A673 (cell line): Measurements from ENCODE around the gene ARHGAP15. TPM values are rescaled to one million over a fixed set of nuclear protein-coding genes. Genes with fewer than 3 reads are reported as not detected.

Experiments
- BruUV-seq: library from RNA; stranded (reverse); fragments of 400-500 nt; replicated peaks from 2 replicates; lab custom pipeline; 2021; lab: Mats Ljungman, UMichigan
- CTCF ChIA-PET: fragments of 300-600 bp; sonication (Branson Sonifier 250); formaldehyde crosslinking; loops from one replicate; lab custom pipeline; 2022; ENCODE audit warnings: antibody characterized with exemption; lab: Charles Lee
- POLR2A ChIA-PET: fragments of 300-600 bp; sonication (Branson Sonifier 250); formaldehyde crosslinking; loops from one replicate; lab custom pipeline; 2022; ENCODE audit warnings: antibody characterized with exemption; ENCODE audit not compliant: low non-redundant PET; lab: Charles Lee
- DNase-seq: peaks from one replicate; pipeline ENCODE4 v3.0.0-alpha.2; 2015; ENCODE audit warnings: low spot score
- H3K27ac ChIP-seq: fragments of 200-600 bp; sonication (generic); 2 replicates; pipeline ENCODE4 v1.5.1; 2016; ENCODE audit warnings: mixed run types, low read depth, mild to moderate bottlenecking, mixed read lengths, antibody characterized with exemption, low read length; ENCODE audit not compliant: poor library complexity, severe bottlenecking
- H3K27me3 ChIP-seq: fragments of 200-600 bp; sonication (generic); replicated peaks from 2 replicates; pipeline ENCODE4 v1.6.1; 2017; ENCODE audit warnings: mixed run types, low read depth, mild to moderate bottlenecking, mixed read lengths, antibody characterized with exemption, low read length; ENCODE audit not compliant: insufficient read depth, poor library complexity
- H3K36me3 ChIP-seq: fragments of 200-600 bp; sonication (generic); 2 replicates; pipeline ENCODE4 v1.6.1; 2016; ENCODE audit warnings: mixed run types, mild to moderate bottlenecking, mixed read lengths, antibody characterized with exemption, low read length; ENCODE audit not compliant: insufficient read depth, poor library complexity, severe bottlenecking
- H3K4me1 ChIP-seq: fragments of 200-600 bp; sonication (generic); 2 replicates; pipeline ENCODE4 v1.6.1; 2017; ENCODE audit warnings: mixed run types, mild to moderate bottlenecking, mixed read lengths, antibody characterized with exemption, low read length; ENCODE audit not compliant: insufficient read depth, poor library complexity, severe bottlenecking
- H3K4me3 ChIP-seq: fragments of 200-600 bp; sonication (generic); 2 replicates; pipeline ENCODE4 v1.5.1; 2016; ENCODE audit warnings: low read depth, mixed run types, mild to moderate bottlenecking, mixed read lengths, low read length; ENCODE audit not compliant: poor library complexity, severe bottlenecking
- H3K9me3 ChIP-seq: fragments of 200-600 bp; sonication (generic); 2 replicates; pipeline ENCODE4 v1.6.1; 2016; ENCODE audit warnings: mixed run types, low read depth, mild to moderate bottlenecking, mixed read lengths, antibody characterized with exemption, low read length; ENCODE audit not compliant: poor library complexity, severe bottlenecking
- CTCF ChIP-seq: fragments of 300-800, 200-600 bp; sonication (generic); conservative IDR thresholded peaks from 2 replicates; pipeline ENCODE4 v1.5.1; 2017; ENCODE audit warnings: low read depth, mild to moderate bottlenecking, antibody characterized with exemption, low read length, moderate library complexity, mixed read lengths
- EZH2 ChIP-seq: fragments of 200-600 bp; sonication (generic); IDR thresholded peaks from 2 replicates; pipeline ENCODE4 v1.6.1; 2017; ENCODE audit warnings: borderline replicate concordance, low read depth, mild to moderate bottlenecking, mixed read lengths, antibody characterized with exemption, low read length; ENCODE audit not compliant: poor library complexity, severe bottlenecking
- intact Hi-C: fragments of 100-400 bp; cut with micrococcal nuclease; formaldehyde crosslinking; loops from one replicate; pipeline ENCODE4 v1.10.0; 2022; ENCODE audit not compliant: unreplicated experiment
- total RNA-seq: library from RNA; stranded (reverse); gene quantifications from 2 replicates; pipeline ENCODE4 v1.2.3, GENCODE V29; 2021

ARHGAP15 gene
- total RNA-seq, 1 experiment from 2014 or later, result not detected

GRCh38 chr2:143163499-143163898, 34.3 kb downstream of the ARHGAP15 start:
- Histone ChIP-seq H3K9me3 (no peaks in the 10 kb centered on the region), H3K36me3 (no peaks in the 10 kb centered on the region), H3K4me3 (no peak overlapping the region), H3K27me3 (peaks cover 4% of the 10 kb centered on the region), H3K27ac (no peak overlapping the region), H3K4me1 (no peaks in the 10 kb centered on the region)
- no peak for DNase-seq
- TF ChIP-seq CTCF (no peak), EZH2 (no peak)
- ChIA-PET CTCF (interaction anchor here (0.7 kb wide), 1 partner anchor 96 kb away, joined by 4 read pairs; no protein-coding TSS in a partner anchor), POLR2A (no interaction called here)
- intact Hi-C loops, result loop anchor here (2.0 to 5.0 kb wide), 2 partner anchors 59 to 94 kb away; no protein-coding TSS in a partner anchor
- BruUV-seq, result no TSS peak

GRCh38 chr2:143165291-143165690, 36.1 kb downstream of the ARHGAP15 start:
- no peak overlapping the region for H3K27ac ChIP-seq
- H3K4me1 ChIP-seq, result no peaks in the 10 kb centered on the region
- no peak overlapping the region for H3K4me3 ChIP-seq
- no peaks in the 10 kb centered on the region for H3K9me3 ChIP-seq
- no peak for DNase-seq
- no peaks in the 10 kb centered on the region for H3K36me3 ChIP-seq
- no TSS peak for BruUV-seq
- intact Hi-C loops, result no loop called here
- CTCF ChIA-PET, result no interaction called here
- H3K27me3 ChIP-seq, result peaks cover 2% of the 10 kb centered on the region
- POLR2A ChIA-PET, result no interaction called here
- no peak for TF ChIP-seq CTCF
- TF ChIP-seq EZH2, result no peak

- intact Hi-C loops, result no loop called here
- DNase-seq, result peak; percentile 4
- Histone ChIP-seq H3K4me3 (no peak overlapping the region), H3K9me3 (no peaks in the 10 kb centered on the region), H3K27ac (no peak overlapping the region), H3K4me1 (peaks cover 3% of the 10 kb centered on the region), H3K27me3 (no peaks in the 10 kb centered on the region), H3K36me3 (no peaks in the 10 kb centered on the region)
- POLR2A ChIA-PET, result no interaction called here
- TF ChIP-seq EZH2 (no peak), CTCF (no peak)
- CTCF ChIA-PET, result no interaction called here
- no TSS peak for BruUV-seq
These were observed 39.9 kb downstream of the ARHGAP15 start for GRCh38 chr2:143169105-143169504.
